K562 (cell line): Measurements from ENCODE around the gene CHI3L1. TPM values are rescaled to one million over a fixed set of nuclear protein-coding genes. Genes with fewer than 3 reads are reported as not detected.

Source experiments
- ATAC-seq: fragments of 200-7000 bp; cut with Tn5 transposase; 3 replicates; pipeline ENCODE4 v1.9.1; 2020; ENCODE audit warnings: moderate library complexity
- BruUV-seq: library from RNA; stranded (reverse); fragments of 400-500 nt; replicated peaks from 2 replicates; lab custom pipeline; 2021; lab: Mats Ljungman, UMichigan
- CTCF ChIA-PET: fragments of 300-600 bp; formaldehyde crosslinking; extraction: SDS; loops from one replicate; lab custom pipeline; 2021; ENCODE audit warnings: low intra/inter-chr PET ratio; lab: Yijun Ruan, JAX
- POLR2A ChIA-PET: fragments of 300-600, 350-650 bp; sonication (Branson Sonifier 250); formaldehyde crosslinking; extraction: SDS; loops from one replicate; lab custom pipeline; 2021; ENCODE audit warnings: antibody characterized with exemption, inconsistent platforms; lab: Yijun Ruan, JAX
- DNase-seq, 4 experiments: peaks; one replicate each; pipeline versions ENCODE4 v3.0.0 to v3.0.0-alpha.2; 2011 to 2018; ENCODE audit warnings: low spot score in 3 of 4, mixed read lengths in 3 of 4; ENCODE audit errors: extremely low read depth in 1 of 4
- FAIRE-seq: peaks from 2 replicates; lab custom pipeline; 2011; peaks lifted over from hg19 to GRCh38; lab: Jason Lieb, UNC
- H2AFZ ChIP-seq: 2 replicates; pipeline ENCODE4 v1.6.0; 2011; ENCODE audit warnings: low read depth, low read length, control low read depth, inconsistent platforms
- H3K27ac ChIP-seq: fragments of 200-600 bp; 3 replicates; pipeline ENCODE4 v1.8.0; 2011; ENCODE audit warnings: low read depth, mild to moderate bottlenecking, control low read depth, inconsistent platforms, low read length, moderate library complexity, mixed read lengths; ENCODE audit errors: extremely low read depth
- H3K27me3 ChIP-seq, 2 experiments: fragments of 300-600 bp in 1 of 2; 2 replicates in 1 of 2; 3 replicates in 1 of 2; pipeline versions ENCODE4 v1.6.0 to v1.8.0; 2011; ENCODE audit warnings: inconsistent platforms in 2 of 2, low read length in 2 of 2, mild to moderate bottlenecking in 1 of 2, mixed read lengths in 1 of 2, moderate library complexity in 1 of 2; ENCODE audit not compliant: control insufficient read depth in 2 of 2, insufficient read depth in 2 of 2
- H3K36me3 ChIP-seq: fragments of 300-600 bp; 3 replicates; pipeline ENCODE4 v1.8.0; 2011; ENCODE audit warnings: mild to moderate bottlenecking, low read length, inconsistent platforms; ENCODE audit not compliant: control insufficient read depth, insufficient read depth
- H3K4me1 ChIP-seq, 2 experiments: fragments of 200-600 bp in 1 of 2; replicated peaks in 1 of 2; 2 replicates in 1 of 2; 3 replicates in 1 of 2; pipeline versions ENCODE4 v1.5.1 to v1.8.0; 2011; ENCODE audit warnings: inconsistent platforms in 2 of 2, low read length in 2 of 2, mild to moderate bottlenecking in 1 of 2, mixed read lengths in 1 of 2, moderate library complexity in 1 of 2; ENCODE audit not compliant: control insufficient read depth in 2 of 2, insufficient read depth in 2 of 2
- H3K4me2 ChIP-seq: 2 replicates; pipeline ENCODE4 v1.6.1; 2011; ENCODE audit warnings: low read length, control low read depth, inconsistent platforms, mixed read lengths; ENCODE audit not compliant: insufficient read depth
- H3K4me3 ChIP-seq: fragments of 200-600 bp; sonication (generic), shearing (Covaris generic); 2 replicates; pipeline ENCODE4 v1.5.1; 2016; ENCODE audit warnings: control low read depth, inconsistent platforms
- H3K79me2 ChIP-seq: fragments of 200-600 bp; 3 replicates; pipeline ENCODE4 v1.8.0; 2011; ENCODE audit warnings: low read length, inconsistent platforms; ENCODE audit not compliant: control insufficient read depth, insufficient read depth
- H3K9ac ChIP-seq, 2 experiments: 2 replicates each; pipeline versions ENCODE4 v1.6.0 to v1.6.1; 2011; ENCODE audit warnings: low read depth in 2 of 2, low read length in 2 of 2, control low read depth in 1 of 2, inconsistent platforms in 1 of 2, mild to moderate bottlenecking in 1 of 2, mixed read lengths in 1 of 2; ENCODE audit not compliant: insufficient read depth in 1 of 2
- H3K9me1 ChIP-seq: one replicate; pipeline ENCODE4 v1.6.0; 2011; ENCODE audit warnings: inconsistent platforms, mild to moderate bottlenecking, low read length, moderate library complexity; ENCODE audit not compliant: control insufficient read depth, insufficient read depth
- H3K9me3 ChIP-seq: replicated peaks from 2 replicates; pipeline ENCODE4 v1.5.1; 2011; ENCODE audit warnings: low read depth, low read length, inconsistent platforms; ENCODE audit not compliant: control insufficient read depth, insufficient read depth
- H4K20me1 ChIP-seq: replicated peaks from 2 replicates; pipeline ENCODE4 v1.6.1; 2011; ENCODE audit warnings: low read length, inconsistent platforms, mixed read lengths; ENCODE audit not compliant: control insufficient read depth, insufficient read depth
- CREB3 ChIP-seq: fragments of 450-650 bp; conservative IDR thresholded peaks from 2 replicates; pipeline ENCODE4 v1.6.1; 2016; ENCODE audit warnings: missing genetic modification characterization, low read depth, mild to moderate bottlenecking, missing compliant biosample characterization, moderate library complexity
- ETV5 ChIP-seq: sonication (generic); formaldehyde crosslinking; IDR thresholded peaks from 2 replicates; pipeline ENCODE4 v1.4.0; 2020; ENCODE audit warnings: low read depth, mild to moderate bottlenecking, missing genetic modification reagents
- IRF2 ChIP-seq: sonication (generic); formaldehyde crosslinking; IDR thresholded peaks from 2 replicates; pipeline ENCODE4 v1.8.1; 2022; ENCODE audit warnings: mild to moderate bottlenecking, missing genetic modification reagents
- PKNOX1 ChIP-seq: fragments of 450-650 bp; IDR thresholded peaks from 2 replicates; pipeline ENCODE4 v1.6.1; 2016
- SIX5 ChIP-seq, 2 experiments: IDR thresholded peaks; 2 replicates each; pipeline ENCODE4 v1.6.1; 2011; ENCODE audit warnings: low read length in 2 of 2, borderline replicate concordance in 1 of 2, low read depth in 1 of 2, mild to moderate bottlenecking in 1 of 2, moderate library complexity in 1 of 2; ENCODE audit not compliant: insufficient read depth in 1 of 2
- TEAD4 ChIP-seq, 2 experiments: sonication (generic) in 1 of 2; formaldehyde crosslinking in 1 of 2; IDR thresholded peaks; 2 replicates each; pipeline versions ENCODE4 v1.6.1 to v1.8.0; 2012 to 2022; ENCODE audit warnings: borderline replicate concordance in 1 of 2, inconsistent platforms in 1 of 2, low read length in 1 of 2, mild to moderate bottlenecking in 1 of 2, missing genetic modification reagents in 1 of 2
- ZNF165 ChIP-seq: fragments of 250-450 bp; sonication (Bioruptor Pico); IDR thresholded peaks from 2 replicates; pipeline ENCODE4 v1.4.0; 2020; ENCODE audit warnings: borderline replicate concordance
- WGBS: fragments of 100-300 bp; shearing (Covaris generic); methylation state at CpG from one replicate; pipeline ENCODE4 v1.1.6; 2016; ENCODE audit warnings: low coverage, mixed read lengths; ENCODE audit not compliant: insufficient coverage; ENCODE audit errors: missing lambda C conversion rate; 5-methylcytosine and 5-hydroxymethylcytosine counted together
- in situ Hi-C: fragments of 300-500 bp; cut with MboI; formaldehyde crosslinking; loops from 4 replicates; pipeline ENCODE4 v1.15.0; 2018; ENCODE audit warnings: inconsistent platforms, mixed read lengths
- intact Hi-C: fragments of 100-400 bp; cut with micrococcal nuclease; formaldehyde crosslinking; loops from 2 replicates; pipeline ENCODE4 v1.14.2; 2022
- polyA plus RNA-seq, 8 experiments: library from polyadenylated mRNA; depleted of rRNA in 4 of 8; stranded (reverse) in 5 of 8; unstranded in 3 of 8; fragments of >200 nt; fragmentation: Nextera tagmentation in 2 of 8; fragmentation: Illumina TruSeq in 1 of 8; extraction: Ambion mirVana in 2 of 8; extraction: Trizol in 1 of 8; gene quantifications; 2 replicates each; pipeline versions ENCODE4 v1.2.1 to v1.2.3, GENCODE V29; 2011 to 2014; ENCODE audit warnings: inconsistent platforms in 1 of 8, missing spikeins in 1 of 8
- total RNA-seq, 7 experiments: library from RNA; depleted of rRNA in 6 of 7; stranded (reverse); fragments of >200 nt in 6 of 7; fragmentation: Illumina TruSeq in 2 of 7; extraction: Trizol in 2 of 7; gene quantifications; 2 replicates each; pipeline versions ENCODE4 v1.2.1 to v1.2.3, GENCODE V29; 2011 to 2021; ENCODE audit warnings: low replicate concordance in 1 of 7

Gene CHI3L1
- total and polyA plus RNA-seq, 9 of the 15 experiments (the other 6 are each of a cell fraction or from before 2014, with no cell fraction given), result not detected

- no TSS peak for BruUV-seq
- H3K4me2 ChIP-seq, result no peak overlapping the region
- H3K36me3 ChIP-seq, result no peaks in the 10 kb centered on the region
- H3K4me3 ChIP-seq, result no peak overlapping the region
- no peak for DNase-seq
- H3K79me2 ChIP-seq, result no peaks in the 10 kb centered on the region
- H3K27ac ChIP-seq, result no peak overlapping the region
- TF ChIP-seq SIX5 (IDR thresholded peaks at IDR 0.05; ENCODE audit: borderline replicate concordance in 1 of 2, insufficient read depth in 1 of 2, low read depth in 1 of 2, low read length in 2 of 2) (no peak), IRF2 (CRISPR knock-in tag) (0 out of 2 replicates have a peak, but pooled peaks have one; percentile 54)
- no peak overlapping the region for H2AFZ ChIP-seq
- no peaks in the 10 kb centered on the region for H3K9me3 ChIP-seq
- ChIA-PET POLR2A (interaction anchor here (1.5 kb wide), 1 partner anchor 114 kb away, joined by 3 read pairs; no protein-coding TSS in a partner anchor), CTCF (interaction anchor here (0.7 to 1.4 kb wide), 2 partner anchors 51 to 103 kb away, joined by 3 to 10 read pairs; no protein-coding TSS in a partner anchor)
- no peak overlapping the region for H3K9ac ChIP-seq
- H3K9me1 ChIP-seq, result no peaks in the 10 kb centered on the region
- in situ Hi-C loops, result no loop called here
- H3K4me1 ChIP-seq, result peaks cover 0 to 7% of the 10 kb centered on the region in 2 experiments; a peak in 1 of 5 replicates
- intact Hi-C loops, result loop anchor here (2.0 kb wide), 1 partner anchor 51 kb away; no protein-coding TSS in a partner anchor
- H3K27me3 ChIP-seq, result peaks cover 29 to 85% of the 10 kb centered on the region in 2 experiments; a peak in 4 of 5 replicates
- 23% methylated on average over 8 of the region's 8 CpGs for WGBS
- ATAC-seq, result no peak
- FAIRE-seq, result no peak
- H4K20me1 ChIP-seq, result peaks cover 14% of the 10 kb centered on the region
These were observed 20.7 kb downstream of the CHI3L1 start for GRCh38 chr1:203165800-203166161.

GRCh38 chr1:203165101-203165799, 21.3 kb downstream of the CHI3L1 start:
- Histone ChIP-seq H3K27me3 (peaks cover 30 to 83% of the 10 kb centered on the region in 2 experiments; a peak in 4 of 5 replicates), H4K20me1 (peaks cover 9% of the 10 kb centered on the region; the same call in 1 of the 2 replicates), H3K4me1 (peaks cover 0 to 7% of the 10 kb centered on the region in 2 experiments; a peak in 1 of 5 replicates)
- TF ChIP-seq ETV5, result no peak
- no peak for TF ChIP-seq PKNOX1
- TF ChIP-seq TEAD4 (IDR thresholded peaks at IDR 0.05; ENCODE audit: low read length), result no peak
- TF ChIP-seq TEAD4 (CRISPR knock-in tag; IDR thresholded peaks at IDR 0.05; ENCODE audit: borderline replicate concordance), result no peak
- no peak for TF ChIP-seq CREB3 (tag)
- 0 out of 2 replicates have a peak, but pooled peaks have one; percentile 61 for TF ChIP-seq ZNF165 (CRISPR knock-in tag)
- TF ChIP-seq, all 486 proteins: peak for 1
- Histone ChIP-seq H3K27ac (no peak overlapping the region), H3K4me2 (no peak overlapping the region), H3K4me3 (no peak overlapping the region), H3K9me1 (no peaks in the 10 kb centered on the region), H2AFZ (no peak overlapping the region), H3K9me3 (no peaks in the 10 kb centered on the region), H3K36me3 (no peaks in the 10 kb centered on the region), H3K79me2 (no peaks in the 10 kb centered on the region), H3K9ac (peak overlapping the region in 1 of 2 experiments; percentile 66; a peak in 1 of 4 replicates)
- ATAC-seq, result no peak
- intact Hi-C loops, result loop anchor here (2.0 kb wide), 1 partner anchor 52 kb away; no protein-coding TSS in a partner anchor
- DNase-seq, result no peak
- WGBS, result 5% methylated on average over 28 of the region's 28 CpGs
- ChIA-PET CTCF (no interaction called here), POLR2A (no interaction called here)
- no peak for FAIRE-seq
- no TSS peak for BruUV-seq
- in situ Hi-C loops, result no loop called here
